ENCODE measurements around the gene MNAT1.

MNAT1 gene

GRCh38 chr14:60904381-60904780 is 169.8 kb downstream of the MNAT1 start:
- no peak for DNase-seq

- no peak for DNase-seq
These were observed 171.4 kb downstream of the MNAT1 start for GRCh38 chr14:60905923-60906322.

- DNase-seq = no peak
These were observed 181.2 kb downstream of the MNAT1 start for GRCh38 chr14:60915781-60916180.

GRCh38 chr14:60922050-60922449 is 187.5 kb downstream of the MNAT1 start:
- DNase-seq = peak; percentile 32

- DNase-seq = no peak
These were observed 190.7 kb downstream of the MNAT1 start for GRCh38 chr14:60925286-60925685.

- DNase-seq = no peak
These were observed 191.4 kb downstream of the MNAT1 start for GRCh38 chr14:60926002-60926401.

- peak; percentile 59 for DNase-seq
These were observed 196.7 kb downstream of the MNAT1 start for GRCh38 chr14:60931218-60931617.

GRCh38 chr14:60933920-60934655 is 199.5 kb downstream of the MNAT1 start:
- DNase-seq = no peak

- no peak for DNase-seq
These were observed 200.8 kb downstream of the MNAT1 start for GRCh38 chr14:60935319-60935718.

- DNase-seq = no peak
These were observed 209.1 kb downstream of the MNAT1 start for GRCh38 chr14:60943637-60944032.

- no peak for DNase-seq
These were observed 209.6 kb downstream of the MNAT1 start for GRCh38 chr14:60944204-60944603.

GRCh38 chr14:60945984-60946383 is 211.4 kb downstream of the MNAT1 start:
- no peak for DNase-seq

GRCh38 chr14:60946773-60947172 is 212.2 kb downstream of the MNAT1 start:
- DNase-seq = no peak

GRCh38 chr14:60951776-60952435 is 217.3 kb downstream of the MNAT1 start:
- no peak for DNase-seq

GRCh38 chr14:60956202-60956601 is 221.6 kb downstream of the MNAT1 start:
- no peak for DNase-seq

GRCh38 chr14:60956632-60957031 is 222.1 kb downstream of the MNAT1 start:
- DNase-seq = no peak

GRCh38 chr14:60958146-60958545 is 223.6 kb downstream of the MNAT1 start:
- no peak for DNase-seq

- DNase-seq = no peak
These were observed 229.2 kb downstream of the MNAT1 start for GRCh38 chr14:60963761-60964160.

- no peak for DNase-seq
These were observed 230.3 kb downstream of the MNAT1 start for GRCh38 chr14:60964904-60965303.

GRCh38 chr14:60965402-60965801 is 230.8 kb downstream of the MNAT1 start:
- DNase-seq = no peak

- no peak for DNase-seq
These were observed 233.5 kb downstream of the MNAT1 start for GRCh38 chr14:60968099-60968498.

- DNase-seq = no peak
These were observed 234.1 kb downstream of the MNAT1 start for GRCh38 chr14:60968671-60969070.

GRCh38 chr14:60970146-60970545 is 235.6 kb downstream of the MNAT1 start:
- no peak for DNase-seq

GRCh38 chr14:60971271-60971670 is 236.7 kb downstream of the MNAT1 start:
- no peak for DNase-seq

GRCh38 chr14:60972295-60972694 is 237.7 kb downstream of the MNAT1 start:
- DNase-seq = no peak

All from NCI-H2081 treated with DMSO at 0.1 percent for 48 hours (cell line).